C4-2B (cell line): Measurements from ENCODE around the gene SULT4A1.

ENCODE experiments used
- CTCF ChIP-seq: fragments of 450-650 bp; conservative IDR thresholded peaks from 2 replicates; pipeline ENCODE4 v1.5.1; 2017; ENCODE audit warnings: mild to moderate bottlenecking
- ZFX ChIP-seq: fragments of 450-650 bp; IDR thresholded peaks from 2 replicates; pipeline ENCODE4 v1.6.1; 2017

DNA sequence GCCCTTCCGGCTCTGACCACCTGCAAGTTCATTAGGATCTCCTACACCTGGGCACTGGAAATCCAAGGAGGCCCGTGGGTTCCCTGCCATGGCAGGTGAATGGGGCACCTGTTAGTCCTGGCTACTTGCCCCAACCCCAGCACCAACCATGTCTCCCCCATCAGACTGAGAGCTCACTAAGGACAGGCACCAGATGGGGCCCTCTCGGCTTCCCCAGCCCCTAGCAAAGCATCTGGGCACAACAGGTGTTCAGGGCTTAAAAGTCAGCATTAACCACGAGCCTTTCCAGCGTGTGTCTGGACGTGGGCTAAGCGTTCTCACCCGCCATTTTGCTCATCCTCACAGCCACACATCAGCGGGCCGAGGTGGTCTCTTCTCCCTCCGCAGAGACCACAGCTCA lies 2.2 kb downstream of the SULT4A1 start:
- TF ChIP-seq CTCF, result no peak
- no peak for TF ChIP-seq ZFX
